Stromal cell of bone marrow (primary cell): ENCODE measurements around the gene OLIG1.

Experiments used
- DNase-seq: peaks from one replicate; pipeline ENCODE4 v3.0.0-alpha.2; 2012; ENCODE audit warnings: low read depth

The OLIG1 gene

DNA sequence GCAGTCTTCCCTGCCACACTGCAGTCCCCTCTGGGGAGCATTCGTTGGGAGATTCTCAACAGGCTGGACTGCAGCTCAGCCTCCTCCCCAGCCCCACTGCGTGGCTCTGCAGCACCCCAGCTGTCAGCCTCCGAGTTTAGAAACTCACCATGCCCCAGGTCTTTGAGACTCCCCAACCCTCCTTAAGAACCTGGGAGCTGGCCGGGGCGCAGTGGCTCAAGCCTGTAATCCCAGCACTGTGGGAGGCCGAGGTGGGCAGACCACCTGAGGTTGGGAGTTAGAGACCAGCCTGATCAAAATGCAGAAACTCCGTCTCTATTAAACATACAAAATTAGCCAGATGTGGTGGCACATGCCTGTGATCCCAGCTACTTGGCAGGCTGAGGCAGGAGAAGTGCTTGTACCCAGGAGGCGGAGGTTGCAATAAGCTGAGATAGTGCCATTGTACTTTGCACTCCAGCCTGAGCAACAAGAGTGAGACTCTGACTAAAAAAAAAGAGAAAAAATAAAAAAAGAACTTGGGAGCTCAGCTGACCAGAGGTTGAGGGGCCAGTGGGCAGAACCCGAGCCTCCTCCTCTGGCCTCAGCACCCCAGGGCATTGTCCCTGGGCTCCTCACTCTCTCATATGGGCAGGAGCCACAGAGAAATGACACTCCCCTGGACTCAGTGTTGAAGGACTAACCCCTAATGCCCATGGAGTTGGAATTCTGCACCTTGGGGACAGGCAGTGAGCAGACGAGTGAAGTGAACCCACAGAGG is 38.6 kb upstream of the OLIG1 start:
- no peak for DNase-seq

DNA sequence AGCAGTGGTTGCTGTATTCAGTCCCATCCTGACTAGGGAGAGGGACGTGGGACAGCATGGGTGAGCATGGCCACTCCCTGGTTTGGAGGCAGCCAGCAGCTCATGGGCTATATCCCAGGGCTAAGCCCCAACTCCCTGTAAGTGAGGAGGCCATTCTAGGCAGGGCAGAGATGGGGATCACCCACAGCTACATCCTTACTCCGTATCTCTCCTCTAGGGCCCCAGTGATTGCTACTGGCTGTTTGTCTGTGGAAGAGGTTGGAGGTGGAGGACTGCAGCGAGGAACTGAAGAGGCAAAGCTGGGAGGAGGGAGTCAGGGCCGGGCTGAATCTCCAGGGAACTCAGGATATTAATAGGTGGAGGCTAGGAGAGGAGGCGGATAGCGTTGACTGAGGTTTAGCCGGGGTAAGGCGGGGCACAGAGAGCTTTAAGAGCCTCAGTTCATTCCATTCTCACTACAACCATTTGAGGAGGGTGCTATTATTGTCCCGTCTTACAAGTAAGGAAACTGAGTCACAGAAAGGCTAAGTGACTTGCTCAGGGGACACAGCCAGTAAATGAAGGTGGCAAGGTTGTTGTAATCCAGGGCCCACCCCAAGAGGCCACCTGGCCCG is 37.4 kb upstream of the OLIG1 start:
- no peak for DNase-seq

DNA sequence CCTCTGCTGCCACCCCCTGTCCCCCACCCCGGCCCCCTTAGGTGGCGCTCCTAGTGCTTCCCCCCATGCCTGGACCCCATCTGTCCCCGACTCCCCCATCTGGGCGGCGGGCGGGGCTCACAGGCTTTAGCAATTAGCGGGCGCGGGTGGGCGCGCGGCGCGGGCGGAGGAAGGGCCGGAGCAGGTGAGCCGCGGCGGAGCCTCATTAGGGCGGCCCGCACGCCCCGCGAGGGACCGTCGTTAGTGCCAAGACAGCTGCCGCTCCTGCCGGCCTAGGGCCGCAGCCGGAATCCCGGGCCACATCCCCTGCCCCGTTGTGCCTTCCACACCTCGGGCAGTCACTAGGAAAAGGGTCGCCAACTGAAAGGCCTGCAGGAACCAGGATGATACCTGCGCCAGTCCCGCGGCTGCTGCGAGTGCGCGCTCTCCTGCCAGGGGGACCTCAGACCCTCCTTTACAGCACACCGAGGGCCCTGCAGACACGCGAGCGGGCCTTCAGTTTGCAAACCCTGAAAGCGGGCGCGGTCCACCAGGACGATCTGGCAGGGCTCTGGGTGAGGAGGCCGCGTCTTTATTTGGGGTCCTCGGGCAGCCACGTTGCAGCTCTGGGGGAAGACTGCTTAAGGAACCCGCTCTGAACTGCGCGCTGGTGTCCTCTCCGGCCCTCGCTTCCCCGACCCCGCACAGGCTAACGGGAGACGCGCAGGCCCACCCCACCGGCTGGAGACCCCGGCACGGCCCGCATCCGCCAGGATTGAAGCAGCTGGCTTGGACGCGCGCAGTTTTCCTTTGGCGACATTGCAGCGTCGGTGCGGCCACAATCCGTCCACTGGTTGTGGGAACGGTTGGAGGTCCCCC is 36.6 kb upstream of the OLIG1 start:
- no peak for DNase-seq

DNA sequence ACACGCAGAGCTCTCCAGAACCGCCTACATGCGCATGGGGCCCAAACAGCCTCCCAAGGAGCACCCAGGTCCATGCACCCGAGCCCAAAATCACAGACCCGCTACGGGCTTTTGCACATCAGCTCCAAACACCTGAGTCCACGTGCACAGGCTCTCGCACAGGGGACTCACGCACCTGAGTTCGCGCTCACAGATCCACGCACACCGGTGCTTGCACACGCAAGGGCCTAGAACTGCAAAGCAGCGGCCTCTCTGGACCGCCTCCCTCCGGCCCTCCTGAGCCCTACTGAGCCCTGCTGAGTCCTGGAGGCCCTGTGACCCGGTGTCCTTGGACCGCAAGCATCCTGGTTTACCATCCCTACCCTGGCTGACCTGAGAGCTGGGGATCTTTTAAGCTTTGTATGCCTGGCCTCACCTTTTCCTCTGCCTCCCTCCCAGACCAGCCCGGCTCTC is 36.0 kb upstream of the OLIG1 start:
- no peak for DNase-seq

DNA sequence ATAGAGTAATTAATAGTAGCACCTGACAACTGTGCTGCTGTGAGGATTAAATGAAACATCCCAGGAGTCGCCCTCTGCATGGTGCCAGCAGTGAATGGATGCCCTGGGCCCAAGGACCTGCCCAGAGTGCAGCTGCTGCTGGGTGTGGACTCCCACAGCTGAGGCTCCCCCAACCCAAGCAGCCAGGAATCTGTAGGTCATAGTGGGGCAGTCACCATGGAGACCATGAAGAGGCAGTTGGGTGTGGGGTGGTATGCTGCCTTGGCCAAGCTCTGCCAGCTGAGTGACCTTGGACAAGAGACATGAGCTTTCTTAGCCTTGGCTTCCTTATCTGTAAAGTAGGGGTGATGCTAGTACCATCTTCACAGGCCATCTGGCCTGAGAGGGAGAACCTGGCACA is 34.8 kb upstream of the OLIG1 start:
- no peak for DNase-seq

DNA sequence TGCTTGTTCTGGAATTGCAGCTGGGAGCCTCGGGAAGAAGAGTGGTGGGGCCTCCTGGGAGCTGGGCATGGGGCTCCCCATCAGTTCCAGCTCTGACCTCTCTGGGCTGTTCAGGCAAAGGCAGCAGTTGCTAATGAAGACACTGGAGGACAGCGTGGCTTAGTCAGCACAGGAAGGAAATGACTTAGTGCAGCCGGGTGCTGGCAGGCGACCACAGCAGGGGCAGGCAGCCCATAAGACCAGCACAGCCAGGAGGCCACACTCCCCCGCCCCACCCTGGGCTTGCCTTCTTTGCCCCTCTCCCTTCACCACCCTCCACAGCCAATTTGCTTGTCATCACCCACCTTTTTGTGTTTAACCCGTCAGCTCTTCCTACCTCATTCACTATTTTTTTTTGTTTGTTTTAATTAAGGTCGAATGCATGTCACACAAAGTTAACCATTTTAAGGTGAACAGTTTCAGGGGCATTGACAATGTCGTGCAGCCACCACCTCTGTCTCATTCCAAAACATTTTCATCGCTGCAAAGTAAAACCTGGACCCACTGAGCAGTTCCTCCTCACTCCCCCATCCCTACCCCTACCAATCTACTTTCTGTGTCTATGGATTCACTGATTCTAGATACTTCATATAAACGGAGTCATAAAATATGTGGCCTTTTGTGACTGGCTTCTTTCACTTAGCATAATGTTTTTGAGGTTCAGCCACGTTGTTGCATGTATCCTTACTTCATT is 33.3 kb upstream of the OLIG1 start:
- peak; percentile 21 for DNase-seq

DNA sequence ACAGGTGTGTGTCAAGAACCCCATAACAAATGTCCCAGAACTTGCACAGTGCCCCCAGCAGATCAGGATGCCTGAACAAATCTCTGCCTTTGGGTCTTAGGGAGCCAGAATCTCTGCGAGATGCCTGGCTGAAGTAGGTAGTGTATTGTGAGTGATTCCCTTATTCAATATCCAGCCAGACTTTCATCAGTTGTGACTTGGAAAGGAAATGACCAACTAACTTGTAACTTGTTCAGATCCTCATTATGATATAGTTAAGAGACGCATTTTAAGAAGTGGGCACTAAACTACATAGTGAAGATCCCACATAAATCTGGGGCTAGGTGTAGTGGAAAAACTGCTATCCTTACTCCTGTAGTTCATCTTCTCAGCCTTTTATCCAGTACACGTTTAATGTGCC is 32.4 kb upstream of the OLIG1 start:
- DNase-seq: no peak

DNA sequence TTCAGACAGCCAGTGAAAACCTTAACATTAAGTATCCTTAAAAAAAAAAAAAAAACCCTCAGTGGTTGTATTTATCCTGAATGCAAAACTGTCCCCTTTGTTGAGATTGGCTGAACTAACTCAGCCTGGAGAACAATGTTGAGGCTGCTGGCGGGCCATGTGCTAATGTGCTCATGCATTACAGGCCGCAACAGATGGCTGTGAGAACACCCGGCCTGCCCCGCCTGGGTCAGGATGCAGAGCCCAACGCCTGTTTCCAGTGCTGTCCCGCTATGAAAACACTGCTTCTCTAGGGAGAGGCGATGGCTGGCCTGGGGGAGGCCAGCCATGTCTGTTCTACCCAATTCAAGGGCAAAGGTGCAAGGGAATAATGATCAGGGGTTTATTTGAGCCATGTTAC is 30.4 kb upstream of the OLIG1 start:
- no peak for DNase-seq

DNA sequence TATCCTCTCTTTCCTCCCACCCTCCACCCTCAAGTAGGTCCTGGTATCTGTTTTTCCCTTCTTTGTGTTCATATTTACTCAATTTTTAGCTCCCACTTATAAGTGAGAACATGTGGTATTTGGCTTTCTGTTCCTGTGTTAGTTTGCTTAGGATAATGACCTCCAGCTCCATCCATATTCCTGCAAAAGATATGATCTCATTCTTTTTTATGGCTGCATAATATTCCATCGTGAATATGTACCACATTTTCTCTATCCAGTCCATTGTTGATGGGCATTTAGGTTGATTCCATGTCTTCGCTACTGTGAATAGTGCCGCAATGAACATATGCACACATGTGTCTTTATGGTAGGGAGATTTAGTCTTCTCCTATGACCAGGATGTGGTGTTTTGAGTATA is 29.7 kb upstream of the OLIG1 start:
- DNase-seq: no peak

DNA sequence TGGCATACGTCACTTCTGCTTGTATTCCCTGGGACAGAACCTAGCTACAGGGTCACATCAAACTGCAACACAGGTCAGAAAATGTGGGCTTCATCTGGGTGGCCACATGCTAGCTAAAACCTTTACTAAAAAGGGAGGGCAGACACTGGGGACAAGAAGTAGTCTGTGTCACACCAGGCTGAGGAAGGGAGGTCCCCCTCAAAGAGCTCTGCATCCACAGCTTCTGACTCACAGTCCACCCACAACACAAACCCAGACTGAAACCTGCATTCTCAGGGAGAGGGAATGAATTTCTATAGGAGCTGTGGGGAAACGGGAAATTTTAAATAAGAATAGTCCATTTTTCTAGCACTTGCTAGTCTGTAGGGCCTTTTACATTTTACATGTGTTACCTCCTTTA is 28.0 kb upstream of the OLIG1 start:
- no peak for DNase-seq

DNA sequence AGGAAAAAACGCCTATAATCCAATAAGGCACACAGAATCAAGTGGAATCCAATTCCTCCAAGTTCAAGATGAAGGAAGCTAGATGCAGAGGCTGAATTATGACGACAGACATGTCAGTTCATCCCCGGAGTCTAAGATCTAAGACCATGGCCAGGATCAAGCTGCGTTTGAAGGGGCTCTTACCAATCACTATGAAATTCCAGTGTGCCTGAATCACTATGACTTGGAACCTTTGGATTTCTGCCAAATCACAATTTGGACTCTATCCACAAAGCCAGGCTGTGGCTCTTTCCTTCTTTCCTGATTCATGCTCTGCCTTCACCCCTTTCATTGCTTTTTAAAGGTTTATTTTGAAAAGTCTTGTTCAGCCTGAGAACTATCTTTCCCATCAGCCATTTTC is 27.1 kb upstream of the OLIG1 start:
- peak; percentile 81 for DNase-seq

DNA sequence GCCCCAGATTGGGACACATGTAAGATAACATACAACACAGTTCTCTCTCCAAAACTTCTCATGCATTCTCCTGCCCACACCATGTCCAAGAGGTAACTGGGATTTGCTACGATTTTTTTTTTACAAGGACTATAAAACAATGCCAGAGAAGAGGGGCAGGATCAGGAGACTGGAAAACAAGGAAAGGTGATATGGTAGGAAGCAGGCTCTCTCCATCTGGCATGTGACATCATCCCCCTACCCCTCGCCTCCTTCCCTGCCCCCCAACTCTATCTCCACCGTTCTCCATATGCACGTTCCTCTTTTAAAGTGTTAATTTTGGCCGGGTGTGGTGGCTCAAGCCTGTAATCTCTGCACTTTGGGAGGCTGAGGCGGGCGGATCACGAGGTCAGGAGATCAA is 23.5 kb upstream of the OLIG1 start:
- DNase-seq: no peak

DNA sequence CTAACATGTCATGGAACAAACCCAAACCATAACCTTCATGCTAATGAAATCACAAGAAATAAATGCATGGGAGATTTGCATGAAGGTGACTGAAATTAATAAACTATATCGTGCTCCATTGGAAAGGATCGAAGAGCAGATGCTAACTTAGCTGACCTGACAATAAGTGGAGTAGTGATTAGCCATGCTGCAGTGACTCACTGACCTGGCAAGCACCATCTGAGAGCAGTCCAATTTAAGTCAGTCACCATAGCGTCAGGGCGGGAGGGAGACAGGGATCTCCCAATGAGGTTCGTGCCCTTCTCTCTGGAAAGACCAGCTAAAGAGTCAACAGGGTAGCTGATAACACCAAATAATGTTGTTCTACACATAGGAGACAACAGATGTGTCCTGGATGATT is 22.7 kb upstream of the OLIG1 start:
- DNase-seq: peak; percentile 64

DNA sequence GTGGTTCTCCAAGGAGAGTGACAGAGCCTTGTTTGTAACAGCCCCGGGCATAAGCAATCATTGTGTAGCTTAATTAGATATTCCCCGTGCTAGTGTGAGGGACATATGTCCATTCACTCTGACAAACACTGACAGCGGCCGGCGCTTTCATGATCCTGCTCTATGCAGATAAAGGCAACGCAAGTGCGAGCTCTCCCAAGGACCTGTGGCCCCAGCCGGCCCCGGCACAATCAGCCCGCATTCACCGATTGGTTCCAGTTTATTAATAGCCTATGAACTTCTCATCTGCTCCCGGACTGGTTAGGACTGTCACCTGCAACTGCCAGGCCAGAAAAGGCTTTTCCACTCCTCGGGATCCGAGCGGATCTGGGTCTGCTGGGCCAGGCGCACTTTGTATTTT is 18.0 kb upstream of the OLIG1 start:
- no peak for DNase-seq

DNA sequence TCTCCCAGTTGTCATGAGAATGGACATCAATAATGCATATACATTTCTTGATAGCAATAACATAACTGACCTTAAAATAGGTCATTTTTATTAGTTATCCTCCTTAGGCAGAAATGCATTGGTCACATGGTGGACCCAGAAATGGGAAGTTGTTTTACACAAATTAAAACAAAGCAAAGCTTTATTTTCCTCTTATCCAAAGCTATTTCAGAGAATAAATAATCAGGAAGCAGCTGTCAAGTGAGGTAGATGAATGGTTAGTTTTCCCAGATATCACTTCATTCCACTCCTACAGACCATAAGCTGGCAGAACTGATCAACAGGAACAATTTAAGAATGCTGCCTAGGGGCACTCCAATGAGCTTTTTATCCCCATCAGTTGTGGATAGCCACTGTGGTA is 16.0 kb upstream of the OLIG1 start:
- DNase-seq: no peak

DNA sequence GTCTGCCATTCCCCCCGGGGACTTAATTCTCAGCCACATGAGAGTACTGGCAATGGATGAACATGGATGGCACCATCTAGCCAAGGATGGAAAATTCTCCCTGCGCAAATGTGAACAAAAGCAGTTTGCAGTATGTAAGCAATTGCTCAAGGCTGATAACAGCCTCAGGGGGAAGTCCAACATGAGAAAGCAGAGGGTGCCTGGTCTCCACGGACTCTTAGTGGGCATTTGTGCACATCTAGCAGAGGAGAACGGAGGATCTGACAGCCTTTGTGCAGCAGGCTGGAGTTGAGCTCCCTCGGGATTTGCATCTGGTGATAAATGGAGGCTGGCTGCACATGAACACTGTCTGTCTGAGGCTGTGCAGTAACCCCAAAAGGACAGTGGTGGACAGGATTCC is 13.9 kb upstream of the OLIG1 start:
- no peak for DNase-seq

DNA sequence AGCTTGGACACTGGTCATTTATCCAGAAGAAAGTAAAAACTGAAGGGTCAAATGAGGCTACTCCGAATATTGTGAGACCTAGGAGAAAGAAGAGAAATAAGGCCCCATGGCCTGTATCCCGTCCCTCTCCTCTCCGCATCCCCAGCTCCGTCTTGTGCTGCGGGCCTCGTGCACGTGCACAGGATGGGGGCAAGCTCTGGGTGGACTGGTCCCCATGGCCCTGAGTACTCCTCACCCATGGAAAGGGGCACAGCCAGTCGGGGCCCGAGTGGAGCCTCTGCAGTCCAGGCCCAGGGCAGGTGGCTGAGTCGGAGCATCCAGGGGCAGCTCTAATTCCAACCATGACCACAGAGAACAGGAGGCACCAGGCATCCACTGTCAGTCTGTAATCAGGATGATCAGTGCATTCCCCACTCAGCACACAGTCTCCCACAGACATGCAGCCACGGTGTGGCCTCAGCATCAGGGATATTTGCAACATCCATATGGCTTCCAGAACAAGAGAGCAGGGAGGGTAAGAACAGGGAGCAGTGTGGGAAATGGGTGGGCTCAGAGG is 12.5 kb upstream of the OLIG1 start:
- no peak for DNase-seq

DNA sequence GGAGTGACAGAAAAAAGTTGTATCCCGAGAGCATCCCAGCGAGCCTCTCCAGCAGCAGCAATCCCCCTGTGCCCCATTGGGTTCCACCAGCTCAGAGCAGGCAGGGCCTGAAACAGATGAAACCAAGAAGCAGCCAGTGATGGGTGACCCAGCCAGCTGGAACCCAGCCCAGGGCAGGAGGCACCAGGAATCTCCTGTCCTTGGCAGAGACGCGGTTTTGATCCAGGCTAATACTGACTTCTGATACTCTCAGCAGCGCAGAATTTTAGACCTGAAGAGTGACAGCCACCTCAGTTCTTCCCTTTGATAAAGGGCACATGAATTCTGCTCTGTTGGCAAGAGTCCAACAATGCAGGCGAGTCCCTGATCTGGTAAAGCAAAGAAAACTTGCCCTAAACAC is 11.4 kb upstream of the OLIG1 start:
- no peak for DNase-seq

DNA sequence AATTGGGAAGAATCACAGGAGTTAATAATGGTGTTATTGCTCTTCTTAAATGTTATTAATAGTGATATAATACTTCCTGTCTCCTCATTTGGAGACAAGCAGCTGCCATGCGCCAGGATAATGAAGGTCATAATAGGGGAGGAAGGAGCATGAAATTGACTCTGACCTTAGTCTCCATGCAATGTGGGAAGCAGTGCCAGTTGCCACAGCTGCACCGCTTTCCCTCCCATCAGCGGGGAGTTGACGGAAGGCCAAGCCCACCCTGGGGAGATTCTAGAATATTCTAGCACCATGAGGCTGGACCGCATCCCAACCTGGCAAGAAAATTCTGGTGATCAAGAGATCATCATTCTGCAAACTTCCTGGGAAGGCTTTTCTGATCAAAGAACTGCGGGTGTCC is 11.0 kb upstream of the OLIG1 start:
- no peak for DNase-seq

DNA sequence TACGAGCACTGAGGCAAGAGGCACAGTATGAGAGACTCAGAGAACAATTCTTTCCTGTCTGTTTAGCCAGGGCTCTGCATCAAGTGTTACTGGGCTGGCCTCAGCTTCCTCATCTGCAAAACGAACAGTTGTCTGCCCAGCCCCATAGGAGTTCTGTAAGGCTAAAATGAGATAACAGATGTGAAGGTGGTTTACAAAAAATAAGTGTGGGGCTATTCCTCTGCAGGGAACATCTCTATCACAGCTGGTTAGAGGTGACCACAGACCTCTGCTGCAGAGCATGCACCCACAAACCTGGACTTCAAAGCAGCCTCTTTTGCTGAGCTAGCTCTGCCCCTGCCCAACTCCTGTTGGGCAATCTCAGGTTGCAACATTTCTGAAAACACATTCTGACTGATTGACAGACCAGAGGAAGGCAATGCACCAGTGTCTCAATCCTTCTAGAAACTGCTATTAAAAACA is 10.5 kb upstream of the OLIG1 start:
- no peak for DNase-seq

DNA sequence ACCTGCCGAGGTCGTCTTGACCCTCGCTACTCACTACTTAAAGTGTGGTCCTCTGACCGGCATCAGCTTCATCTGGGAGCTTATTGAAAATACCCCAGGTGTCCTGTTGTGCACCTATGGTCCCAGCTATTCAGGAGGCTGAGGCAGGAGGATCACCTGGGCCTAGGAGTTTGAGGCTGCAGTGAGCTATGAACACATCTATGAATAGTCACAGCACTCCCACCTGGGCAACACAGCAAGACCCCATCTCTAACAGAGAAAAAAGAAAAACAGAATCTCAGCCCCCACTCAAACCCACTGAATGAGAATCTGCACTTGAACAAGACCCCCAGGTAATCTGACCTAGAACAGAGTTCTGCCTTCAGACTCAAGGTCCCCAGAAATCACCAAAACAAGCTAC is 8.7 kb upstream of the OLIG1 start:
- DNase-seq: no peak

DNA sequence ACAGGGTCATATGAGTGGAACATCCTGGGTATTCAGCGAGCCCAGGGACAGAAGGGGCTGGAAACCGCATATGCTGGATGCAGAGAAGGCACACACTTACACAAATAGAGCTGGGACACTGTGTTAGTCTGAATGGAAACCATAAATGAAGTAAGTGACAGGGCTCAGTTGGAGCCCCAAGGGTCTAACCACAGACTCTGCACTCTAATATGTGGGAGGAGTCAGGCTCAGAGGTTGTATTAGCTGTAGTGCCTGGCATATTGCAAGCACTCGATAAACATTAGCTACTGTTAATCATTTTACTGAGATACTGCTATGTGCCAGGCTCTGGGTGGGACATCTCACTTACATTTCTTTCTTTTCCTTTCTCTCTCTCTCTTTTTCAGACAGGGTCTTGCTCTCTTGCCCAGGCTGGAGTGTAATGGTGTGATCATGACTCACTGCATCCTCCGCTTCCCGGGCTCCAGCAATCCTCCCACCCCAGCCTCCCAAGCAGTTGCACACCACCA is 6.5 kb upstream of the OLIG1 start:
- DNase-seq: no peak
